Muscle of arm (tissue), 14 donors: ENCODE data around the gene GALNT4. TPM values are rescaled to one million over a fixed set of nuclear protein-coding genes. Genes with fewer than 3 reads are reported as not detected.

ENCODE experiments used
- DNase-seq: peaks from one replicate; pipeline ENCODE4 v3.0.0-alpha.2; 2013
- long read RNA-seq, 11 donors: transcript quantifications; one replicate each; lab custom pipeline, GENCODE V29; 2026
- polyA plus RNA-seq, 12 donors: library from polyadenylated mRNA; unstranded; fragments of 120-200 nt; gene quantifications; one replicate each; pipeline ENCODE4 v1.2.1, GENCODE V29; 2013; ENCODE audit not compliant: insufficient read length in 12 of 12

GALNT4 gene
- 1 to 10 TPM in 11 of 12 donors, not detected in 1; 2.0 to 10.0 (median 3.5) TPM for polyA plus RNA-seq
- long read RNA-seq, donor 1, full-length matches to known transcripts = 60 of 60 reads
- long read RNA-seq, donor 1, partial matches to known transcripts = 0 of 60 reads
- long read RNA-seq, donor 1, other reads (novel, unspliced or antisense) = 0 of 60 reads
- long read RNA-seq, donor 2, full-length matches to known transcripts = 5 of 5 reads
- long read RNA-seq, donor 2, partial matches to known transcripts = 0 of 5 reads
- long read RNA-seq, donor 2, other reads (novel, unspliced or antisense) = 0 of 5 reads
- long read RNA-seq, donor 3, full-length matches to known transcripts = 2 of 2 reads
- long read RNA-seq, donor 3, partial matches to known transcripts = 0 of 2 reads
- long read RNA-seq, donor 3, other reads (novel, unspliced or antisense) = 0 of 2 reads
- long read RNA-seq, donor 4 = 0 reads
- long read RNA-seq, donor 5 = 0 reads
- long read RNA-seq, donor 6, full-length matches to known transcripts = 3 of 3 reads
- long read RNA-seq, donor 6, partial matches to known transcripts = 0 of 3 reads
- long read RNA-seq, donor 6, other reads (novel, unspliced or antisense) = 0 of 3 reads
- long read RNA-seq, donor 7, full-length matches to known transcripts = 6 of 6 reads
- long read RNA-seq, donor 7, partial matches to known transcripts = 0 of 6 reads
- long read RNA-seq, donor 7, other reads (novel, unspliced or antisense) = 0 of 6 reads
- long read RNA-seq, donor 8, full-length matches to known transcripts = 5 of 5 reads
- long read RNA-seq, donor 8, partial matches to known transcripts = 0 of 5 reads
- long read RNA-seq, donor 8, other reads (novel, unspliced or antisense) = 0 of 5 reads
- long read RNA-seq, donor 9, full-length matches to known transcripts = 2 of 2 reads
- long read RNA-seq, donor 9, partial matches to known transcripts = 0 of 2 reads
- long read RNA-seq, donor 9, other reads (novel, unspliced or antisense) = 0 of 2 reads
- long read RNA-seq, donor 10, full-length matches to known transcripts = 7 of 7 reads
- long read RNA-seq, donor 10, partial matches to known transcripts = 0 of 7 reads
- long read RNA-seq, donor 10, other reads (novel, unspliced or antisense) = 0 of 7 reads
- long read RNA-seq, donor 11, full-length matches to known transcripts = 10 of 10 reads
- long read RNA-seq, donor 11, partial matches to known transcripts = 0 of 10 reads
- long read RNA-seq, donor 11, other reads (novel, unspliced or antisense) = 0 of 10 reads

GRCh38 chr12:89524541-89525304, at the start of gene GALNT4:
Gene GALNT4 (minus strand): TSS chr12:89524796. CDS start chr12:89524549, 247 bp downstream.
- DNase-seq = peak; percentile 91

- no peak for DNase-seq
These were observed 48.6 kb upstream of the GALNT4 start for GRCh38 chr12:89573051-89573810.

GRCh38 chr12:89571491-89572195, 47.0 kb upstream of the GALNT4 start:
- DNase-seq = no peak

DNA sequence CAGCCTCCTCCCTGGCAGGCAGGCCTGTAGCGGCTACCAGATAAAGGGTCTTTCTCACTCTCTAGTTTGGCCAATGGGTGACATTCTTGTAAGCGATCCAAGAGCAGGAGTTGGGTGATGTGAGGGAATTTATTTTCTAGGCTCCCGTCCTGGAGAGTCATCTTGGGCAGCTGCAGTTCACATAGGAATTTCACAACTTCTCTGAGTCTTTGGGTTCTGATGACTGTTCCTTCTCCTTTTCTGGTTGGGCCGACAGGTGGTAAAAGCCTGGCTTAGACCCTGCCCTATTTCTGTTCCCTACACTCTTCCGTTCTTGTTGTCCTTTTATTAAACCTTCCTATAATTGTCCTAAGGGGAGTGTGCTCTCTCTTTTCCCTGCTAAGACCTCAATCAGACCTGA, 43.9 kb upstream of the GALNT4 start:
- DNase-seq = no peak

DNA sequence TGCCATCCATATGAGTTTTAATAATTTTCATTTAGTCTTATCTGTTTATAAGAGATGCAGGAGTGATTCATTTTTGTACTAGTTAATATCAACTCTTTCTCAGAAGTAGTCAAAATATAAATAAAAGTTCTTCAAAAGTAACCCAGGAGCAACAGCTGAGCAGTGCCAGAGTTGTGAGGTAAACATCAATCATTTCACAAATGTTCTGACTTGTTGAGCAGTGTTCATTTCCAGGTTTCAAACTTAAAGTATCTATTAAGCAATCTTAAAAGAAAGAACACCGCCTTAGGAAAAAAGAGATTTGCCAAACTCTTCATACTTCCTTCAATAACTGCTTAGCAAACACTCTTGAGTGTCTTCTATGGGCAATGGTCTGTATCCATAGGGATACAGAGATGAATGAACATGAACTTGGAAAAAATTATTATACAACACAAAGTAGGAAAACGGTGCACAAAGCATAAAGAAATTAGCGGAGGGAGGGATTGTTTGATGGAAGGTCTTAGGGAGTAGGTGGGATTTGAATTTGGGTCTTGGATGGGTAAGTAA, 43.2 kb upstream of the GALNT4 start:
- no peak for DNase-seq

DNA sequence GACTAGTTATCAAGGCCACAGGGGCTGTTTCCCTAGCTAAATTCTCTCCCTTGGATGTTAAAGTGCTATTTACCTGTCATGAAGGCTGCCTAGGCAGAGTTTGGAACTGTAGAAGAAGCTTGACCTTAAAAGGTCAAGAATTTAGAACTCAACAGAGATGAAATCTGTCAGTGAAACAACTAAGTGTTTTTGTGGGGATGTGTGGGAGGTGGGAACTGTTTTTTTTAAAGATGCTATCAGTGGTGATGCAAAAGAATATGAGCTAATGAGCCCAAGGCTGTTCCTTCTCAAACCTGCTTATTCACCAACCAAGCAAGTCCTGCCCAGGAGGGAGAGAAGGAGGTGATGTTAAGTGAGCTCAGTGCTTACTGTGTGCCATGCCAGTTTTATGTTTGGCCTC, 42.0 kb upstream of the GALNT4 start:
- no peak for DNase-seq

DNA sequence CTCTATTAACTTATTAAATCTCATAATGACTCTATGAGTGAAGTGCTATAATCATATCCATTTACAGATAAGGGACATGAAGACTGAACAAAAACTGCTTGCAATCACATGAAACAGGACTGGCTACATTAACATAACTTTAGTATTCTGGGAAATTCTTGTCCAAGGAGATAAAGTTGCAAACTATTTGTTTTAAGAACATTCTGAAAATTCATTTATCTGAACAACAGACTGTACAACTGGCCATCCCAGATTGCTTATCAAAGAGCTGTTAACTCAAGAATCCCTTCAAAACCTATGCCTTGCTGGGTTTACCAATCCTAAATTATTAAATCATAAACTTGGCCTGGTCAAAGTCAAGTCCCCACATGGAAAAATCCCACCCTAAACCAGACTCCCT, 40.4 kb upstream of the GALNT4 start:
- no peak for DNase-seq

- DNase-seq = no peak
These were observed 35.2 kb upstream of the GALNT4 start for GRCh38 chr12:89559753-89560152.

DNA sequence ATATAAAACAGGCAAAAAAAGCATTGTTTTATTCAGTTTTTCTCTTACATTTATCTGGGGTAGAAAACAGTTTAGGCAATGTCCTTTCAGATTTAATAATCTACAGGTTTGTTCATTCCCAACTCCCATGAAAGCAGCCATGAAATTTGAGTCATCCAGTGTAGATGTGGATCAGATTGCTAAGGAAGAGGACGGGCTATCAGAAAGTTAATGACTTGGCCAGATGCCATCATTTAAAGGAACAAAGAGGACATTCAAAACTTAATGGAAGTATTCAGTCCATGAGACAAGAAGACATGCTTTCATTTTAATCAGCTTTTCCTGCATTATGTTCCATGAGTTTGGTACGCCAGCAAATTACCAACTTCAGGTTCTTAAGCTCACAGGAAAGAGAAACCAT, 32.4 kb upstream of the GALNT4 start:
- DNase-seq = no peak

DNA sequence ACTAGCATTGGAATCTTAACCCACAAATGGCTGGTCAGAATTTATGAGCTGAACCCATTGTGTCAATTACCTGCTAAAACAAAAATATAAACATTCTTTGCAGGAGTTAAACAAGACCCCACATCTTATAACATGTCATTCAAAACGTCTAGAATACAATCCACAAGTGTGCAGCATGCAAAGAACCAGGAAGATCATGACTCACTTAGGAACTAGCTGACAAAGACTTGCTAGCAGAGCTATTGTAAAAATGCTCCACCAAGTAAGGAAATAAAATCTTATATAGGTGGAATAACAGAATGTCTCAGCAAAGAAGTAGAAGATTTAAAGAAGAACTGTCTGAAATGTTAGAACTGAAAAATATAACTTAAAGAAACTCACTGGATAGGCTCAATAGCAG, 27.8 kb upstream of the GALNT4 start:
- DNase-seq = no peak

GRCh38 chr12:89551747-89552146, 27.2 kb upstream of the GALNT4 start:
- DNase-seq = no peak

DNA sequence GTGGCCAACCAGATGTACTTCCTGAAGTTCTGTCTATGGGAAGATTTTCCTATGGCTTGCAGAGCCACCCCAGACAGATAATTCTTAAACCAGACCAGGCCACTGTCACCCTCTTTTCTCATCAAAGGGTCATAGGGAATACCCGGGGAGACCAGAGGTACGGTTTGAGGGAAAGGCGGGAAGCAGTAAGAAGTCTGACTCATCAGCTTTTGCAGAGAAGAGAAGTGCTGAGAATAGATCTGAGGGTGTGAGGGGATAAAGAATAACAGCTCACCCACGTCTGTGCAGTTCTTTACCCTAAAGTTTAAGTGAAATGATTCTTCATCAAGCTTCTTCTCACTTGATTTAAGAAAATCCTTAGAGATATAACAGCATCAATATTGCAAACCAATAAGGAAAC, 22.5 kb upstream of the GALNT4 start:
- no peak for DNase-seq

- no peak for DNase-seq
These were observed 21.6 kb upstream of the GALNT4 start for GRCh38 chr12:89546151-89546550.

GRCh38 chr12:89544681-89545184, 20.1 kb upstream of the GALNT4 start:
- DNase-seq = no peak

GRCh38 chr12:89544022-89544421, 19.4 kb upstream of the GALNT4 start:
- DNase-seq = no peak

GRCh38 chr12:89542912-89543592, 18.5 kb upstream of the GALNT4 start:
- DNase-seq = peak; percentile 76

- no peak for DNase-seq
These were observed 17.6 kb upstream of the GALNT4 start for GRCh38 chr12:89542236-89542635.

- DNase-seq = no peak
These were observed 16.0 kb upstream of the GALNT4 start for GRCh38 chr12:89540586-89540985.
